Measurements from ENCODE around the gene NANOS1.

- TF ChIP-seq CTCF (IDR thresholded peaks at IDR 0.05) (no peak), POLR2A (IDR thresholded peaks at IDR 0.05) (no peak)
Measured at GRCh38 chr10:119006451-119007210, 22.9 kb upstream of the NANOS1 start.
